Left ventricle myocardium inferior (tissue), 1 donor: ENCODE measurements around the gene DPYSL5. TPM values are rescaled to one million over a fixed set of nuclear protein-coding genes. Genes with fewer than 3 reads are reported as not detected.
"Not testable (repeated sequence)": the region's sequence is repeated elsewhere in the genome, so short reads cannot be mapped to it uniquely, and the experiment has no call there.

Experiments
- DNase-seq: peaks from one replicate; pipeline ENCODE4 v3.0.0-alpha.2; 2020
- H3K27ac ChIP-seq: fragments of 200-600 bp; replicated peaks from 2 replicates; pipeline ENCODE4 v1.8.0; 2021
- H3K27me3 ChIP-seq: fragments of 200-600 bp; 2 replicates; pipeline ENCODE4 v1.8.0; 2021; ENCODE audit warnings: low read depth
- H3K36me3 ChIP-seq: fragments of 200-600 bp; 2 replicates; pipeline ENCODE4 v1.8.0; 2021
- H3K4me1 ChIP-seq: fragments of 200-600 bp; 2 replicates; pipeline ENCODE4 v1.8.0; 2021
- H3K4me3 ChIP-seq: fragments of 200-600 bp; 2 replicates; pipeline ENCODE4 v1.8.0; 2021; ENCODE audit warnings: mild to moderate bottlenecking, moderate library complexity
- H3K9me3 ChIP-seq: fragments of 200-600 bp; replicated peaks from 2 replicates; pipeline ENCODE4 v1.8.0; 2021
- CTCF ChIP-seq: fragments of 200-600 bp; IDR thresholded peaks from 2 replicates; pipeline ENCODE4 v1.8.0; 2021; ENCODE audit warnings: antibody characterized with exemption, mild to moderate bottlenecking, borderline replicate concordance
- intact Hi-C: fragments of 100-400 bp; cut with micrococcal nuclease; formaldehyde crosslinking; loops from one replicate; pipeline ENCODE4 v1.11.0; 2022
- total RNA-seq: library from RNA; stranded (reverse); fragmentation: NEBNext Ultra II Directional; extraction: Animal tissue kit (Norgen Biotek cat#: 25700); gene quantifications from one replicate; pipeline ENCODE4 v1.2.1, GENCODE V29; 2021
- donor health status: DM: no; HTN: yes; CAD: no; lungs with severe emphysema.

Gene DPYSL5
- total RNA-seq, 1 donor from 2014 or later, result not detected

- TF ChIP-seq CTCF, result no peak
- H3K36me3 ChIP-seq, result no peaks in the 10 kb centered on the region
- H3K27ac ChIP-seq, result no peak overlapping the region
- H3K27me3 ChIP-seq, result peaks cover 38% of the 10 kb centered on the region
- intact Hi-C loops, result no loop called here
- H3K4me3 ChIP-seq, result no peak overlapping the region
- H3K9me3 ChIP-seq, result no peaks in the 10 kb centered on the region
- no peaks in the 10 kb centered on the region for H3K4me1 ChIP-seq
- no peak for DNase-seq
Measured at GRCh38 chr2:26921323-26921722, 73.4 kb downstream of the DPYSL5 start.

- H3K27me3 ChIP-seq, result peaks cover 26% of the 10 kb centered on the region
- intact Hi-C loops, result no loop called here
- no peaks in the 10 kb centered on the region for H3K36me3 ChIP-seq
- peak; percentile 34 for DNase-seq
- H3K27ac ChIP-seq, result no peak overlapping the region
- no peaks in the 10 kb centered on the region for H3K4me1 ChIP-seq
- H3K9me3 ChIP-seq, result no peaks in the 10 kb centered on the region
- no peak overlapping the region for H3K4me3 ChIP-seq
- TF ChIP-seq CTCF, result peak; percentile 75
Measured at GRCh38 chr2:26922405-26923188, 74.7 kb downstream of the DPYSL5 start.

- H3K27ac ChIP-seq, DNase-seq, H3K36me3 ChIP-seq, H3K4me1 ChIP-seq, H3K9me3 ChIP-seq, H3K4me3 ChIP-seq, intact Hi-C loops: not testable (repeated sequence)
- H3K27me3 ChIP-seq, result peaks cover 24% of the 10 kb centered on the region
Measured at GRCh38 chr2:26923189-26923466, 75.2 kb downstream of the DPYSL5 start.

GRCh38 chr2:26924731-26925099, 76.8 kb downstream of the DPYSL5 start:
- Histone ChIP-seq H3K36me3 (no peaks in the 10 kb centered on the region), H3K27ac (no peak overlapping the region), H3K9me3 (no peaks in the 10 kb centered on the region), H3K4me3 (no peak overlapping the region), H3K4me1 (no peaks in the 10 kb centered on the region), H3K27me3 (peaks cover 27% of the 10 kb centered on the region)
- TF ChIP-seq CTCF, result no peak
- intact Hi-C loops, result no loop called here
- DNase-seq, result no peak

- intact Hi-C loops, result no loop called here
- Histone ChIP-seq H3K36me3 (no peaks in the 10 kb centered on the region), H3K4me1 (no peaks in the 10 kb centered on the region), H3K9me3 (no peaks in the 10 kb centered on the region), H3K4me3 (no peak overlapping the region), H3K27me3 (peaks cover 31% of the 10 kb centered on the region), H3K27ac (no peak overlapping the region)
- DNase-seq, result no peak
- TF ChIP-seq CTCF, result no peak
Measured at GRCh38 chr2:26925100-26925791, 77.3 kb downstream of the DPYSL5 start.

GRCh38 chr2:26927221-26927620, 79.3 kb downstream of the DPYSL5 start:
- no peak for DNase-seq
- intact Hi-C loops, result no loop called here
- no peaks in the 10 kb centered on the region for H3K4me1 ChIP-seq
- H3K27me3 ChIP-seq, result peaks cover 43% of the 10 kb centered on the region
- H3K27ac ChIP-seq, result no peak overlapping the region
- no peaks in the 10 kb centered on the region for H3K9me3 ChIP-seq
- TF ChIP-seq CTCF, result no peak
- no peak overlapping the region for H3K4me3 ChIP-seq
- no peaks in the 10 kb centered on the region for H3K36me3 ChIP-seq
